HG03521 (cell line): ENCODE data around the gene PDLIM5.
"Not testable (repeated sequence)": the region's sequence is repeated elsewhere in the genome, so short reads cannot be mapped to it uniquely, and the experiment has no call there.

Experiments used
- ATAC-seq: cut with Tn5 transposase; IDR thresholded peaks from one replicate; pipeline ENCODE4 v1.9.1; 2021; ENCODE audit warnings: mild to moderate bottlenecking, moderate library complexity; ENCODE audit not compliant: unreplicated experiment

The PDLIM5 gene

GRCh38 chr4:94461506-94461905 is 9.8 kb downstream of the PDLIM5 start:
- ATAC-seq = no peak

GRCh38 chr4:94462572-94462971 is 10.8 kb downstream of the PDLIM5 start:
- ATAC-seq = no peak

GRCh38 chr4:94463771-94464170 is 12.0 kb downstream of the PDLIM5 start:
- no peak for ATAC-seq

GRCh38 chr4:94466371-94466770 is 14.6 kb downstream of the PDLIM5 start:
- ATAC-seq = no peak

GRCh38 chr4:94466923-94467322 is 15.2 kb downstream of the PDLIM5 start:
- no peak for ATAC-seq

GRCh38 chr4:94468093-94468769 is 16.5 kb downstream of the PDLIM5 start:
- no peak for ATAC-seq

- no peak for ATAC-seq
Measured at GRCh38 chr4:94469221-94469784, 17.6 kb downstream of the PDLIM5 start.

- no peak for ATAC-seq
Measured at GRCh38 chr4:94470132-94470531, 18.4 kb downstream of the PDLIM5 start.

GRCh38 chr4:94470782-94471181 is 19.0 kb downstream of the PDLIM5 start:
- not testable (repeated sequence) for ATAC-seq

- ATAC-seq = no peak
Measured at GRCh38 chr4:94472056-94472826, 20.5 kb downstream of the PDLIM5 start.

- no peak for ATAC-seq
Measured at GRCh38 chr4:94475050-94475449, 23.3 kb downstream of the PDLIM5 start.

GRCh38 chr4:94475794-94476193 is 24.1 kb downstream of the PDLIM5 start:
- no peak for ATAC-seq

- ATAC-seq = no peak
Measured at GRCh38 chr4:94477227-94477626, 25.5 kb downstream of the PDLIM5 start.

- ATAC-seq = not testable (repeated sequence)
Measured at GRCh38 chr4:94478805-94479204, 27.1 kb downstream of the PDLIM5 start.

- no peak for ATAC-seq
Measured at GRCh38 chr4:94479358-94480141, 27.8 kb downstream of the PDLIM5 start.

GRCh38 chr4:94480362-94480951 is 28.7 kb downstream of the PDLIM5 start:
- ATAC-seq = no peak

GRCh38 chr4:94483895-94484294 is 32.2 kb downstream of the PDLIM5 start:
- ATAC-seq = no peak

- no peak for ATAC-seq
Measured at GRCh38 chr4:94484818-94485217, 33.1 kb downstream of the PDLIM5 start.

GRCh38 chr4:94486372-94486801 is 34.6 kb downstream of the PDLIM5 start:
- no peak for ATAC-seq

GRCh38 chr4:94488670-94489069 is 36.9 kb downstream of the PDLIM5 start:
- ATAC-seq = no peak

GRCh38 chr4:94489098-94489497 is 37.4 kb downstream of the PDLIM5 start:
- no peak for ATAC-seq
